Endothelial cell (in vitro differentiated cells): ENCODE data around the gene ITLN1. TPM values are rescaled to one million over a fixed set of nuclear protein-coding genes. Genes with fewer than 3 reads are reported as not detected.
"Not testable (repeated sequence)": the region's sequence is repeated elsewhere in the genome, so short reads cannot be mapped to it uniquely, and the experiment has no call there.

Experiments used
- DNase-seq: peaks from one replicate; pipeline ENCODE4 v3.0.0; 2021; ENCODE audit warnings: low spot score
- H3K27ac Mint-ChIP-seq: one replicate; pipeline ENCODE4 v1.8.0; 2021; ENCODE audit warnings: mixed read lengths, inconsistent platforms; ENCODE audit not compliant: unreplicated experiment
- H3K27me3 Mint-ChIP-seq: one replicate; pipeline ENCODE4 v1.8.0; 2021; ENCODE audit warnings: mild to moderate bottlenecking, moderate library complexity, mixed read lengths, inconsistent platforms; ENCODE audit not compliant: unreplicated experiment
- H3K36me3 Mint-ChIP-seq: one replicate; pipeline ENCODE4 v1.8.0; 2021; ENCODE audit warnings: mild to moderate bottlenecking, low read depth, mixed read lengths, inconsistent platforms; ENCODE audit not compliant: unreplicated experiment
- H3K4me1 Mint-ChIP-seq: one replicate; pipeline ENCODE4 v1.8.0; 2021; ENCODE audit warnings: mild to moderate bottlenecking, mixed read lengths, inconsistent platforms; ENCODE audit not compliant: unreplicated experiment
- H3K4me3 Mint-ChIP-seq: one replicate; pipeline ENCODE4 v1.8.0; 2021; ENCODE audit warnings: mild to moderate bottlenecking, mixed read lengths, inconsistent platforms; ENCODE audit not compliant: unreplicated experiment
- H3K9me3 Mint-ChIP-seq: one replicate; pipeline ENCODE4 v1.8.0; 2021; ENCODE audit warnings: mixed read lengths, inconsistent platforms; ENCODE audit not compliant: unreplicated experiment
- total RNA-seq: library from RNA; stranded (reverse); fragmentation: NEBNext Ultra II Directional; extraction: Animal tissue kit (Norgen Biotek cat#: 25700); gene quantifications from one replicate; pipeline ENCODE4 v1.2.1, GENCODE V29; 2021; ENCODE audit not compliant: unreplicated experiment
- TF ChIP-seq, protein P1 (sequence below): fragments of 200-600 bp; sonication (generic); IDR thresholded peaks from one replicate; pipeline ENCODE4 v1.5.0; 2021; ENCODE audit warnings: antibody characterized with exemption; ENCODE audit not compliant: unreplicated experiment

Gene ITLN1
- total RNA-seq, 1 donor from 2014 or later, result not detected

DNA sequence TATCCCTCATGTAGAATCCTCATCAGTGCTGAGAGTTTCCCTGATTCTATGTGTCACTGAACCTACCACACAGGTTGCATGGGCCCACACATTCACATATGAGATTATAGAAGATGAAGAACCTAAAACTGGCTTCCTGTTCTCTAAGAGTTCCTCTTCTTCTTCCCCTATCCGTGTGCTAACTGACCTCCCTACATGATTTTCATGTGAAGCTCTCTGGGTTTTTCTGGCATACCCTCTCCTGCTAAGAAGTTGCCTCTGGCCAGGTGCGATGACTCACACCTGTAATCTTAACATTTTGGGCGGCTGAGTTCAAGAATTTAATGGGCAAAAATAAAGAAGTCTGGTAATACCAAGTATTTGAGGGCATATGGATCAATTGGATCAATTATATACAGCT is 16.8 kb downstream of the ITLN1 start:
- Mint-ChIP-seq H3K27ac (no peak overlapping the region), H3K27me3 (no peaks in the 10 kb centered on the region), H3K36me3 (no peaks in the 10 kb centered on the region), H3K4me3 (no peak overlapping the region), H3K9me3 (no peaks in the 10 kb centered on the region), H3K4me1 (peaks cover 11% of the 10 kb centered on the region)
- TF ChIP-seq, protein P1, sequence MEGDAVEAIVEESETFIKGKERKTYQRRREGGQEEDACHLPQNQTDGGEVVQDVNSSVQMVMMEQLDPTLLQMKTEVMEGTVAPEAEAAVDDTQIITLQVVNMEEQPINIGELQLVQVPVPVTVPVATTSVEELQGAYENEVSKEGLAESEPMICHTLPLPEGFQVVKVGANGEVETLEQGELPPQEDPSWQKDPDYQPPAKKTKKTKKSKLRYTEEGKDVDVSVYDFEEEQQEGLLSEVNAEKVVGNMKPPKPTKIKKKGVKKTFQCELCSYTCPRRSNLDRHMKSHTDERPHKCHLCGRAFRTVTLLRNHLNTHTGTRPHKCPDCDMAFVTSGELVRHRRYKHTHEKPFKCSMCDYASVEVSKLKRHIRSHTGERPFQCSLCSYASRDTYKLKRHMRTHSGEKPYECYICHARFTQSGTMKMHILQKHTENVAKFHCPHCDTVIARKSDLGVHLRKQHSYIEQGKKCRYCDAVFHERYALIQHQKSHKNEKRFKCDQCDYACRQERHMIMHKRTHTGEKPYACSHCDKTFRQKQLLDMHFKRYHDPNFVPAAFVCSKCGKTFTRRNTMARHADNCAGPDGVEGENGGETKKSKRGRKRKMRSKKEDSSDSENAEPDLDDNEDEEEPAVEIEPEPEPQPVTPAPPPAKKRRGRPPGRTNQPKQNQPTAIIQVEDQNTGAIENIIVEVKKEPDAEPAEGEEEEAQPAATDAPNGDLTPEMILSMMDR, result no peak
- DNase-seq, result no peak

DNA sequence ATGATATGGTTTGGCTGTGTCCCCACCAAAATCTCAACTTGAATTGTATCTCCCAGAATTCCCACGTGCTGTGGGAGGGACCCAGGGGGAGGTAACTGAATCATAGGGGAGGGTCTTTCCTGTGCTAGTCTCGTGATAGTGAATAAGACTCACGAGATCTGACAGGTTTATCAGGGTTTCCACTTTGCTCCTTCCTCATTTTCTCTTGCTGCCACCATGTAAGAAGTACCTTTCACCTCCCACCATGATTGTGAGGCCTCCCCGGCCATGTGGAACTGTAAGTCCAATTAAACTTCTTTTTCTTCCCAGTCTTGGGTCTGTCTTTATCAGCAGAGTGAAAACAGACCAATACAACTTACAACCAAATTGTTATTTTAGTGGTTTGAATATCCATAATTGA is 17.3 kb downstream of the ITLN1 start:
- H3K4me3 Mint-ChIP-seq, DNase-seq, H3K9me3 Mint-ChIP-seq, H3K36me3 Mint-ChIP-seq, H3K27ac Mint-ChIP-seq, H3K27me3 Mint-ChIP-seq: not testable (repeated sequence)
- H3K4me1 Mint-ChIP-seq, result peaks cover 16% of the 10 kb centered on the region

DNA sequence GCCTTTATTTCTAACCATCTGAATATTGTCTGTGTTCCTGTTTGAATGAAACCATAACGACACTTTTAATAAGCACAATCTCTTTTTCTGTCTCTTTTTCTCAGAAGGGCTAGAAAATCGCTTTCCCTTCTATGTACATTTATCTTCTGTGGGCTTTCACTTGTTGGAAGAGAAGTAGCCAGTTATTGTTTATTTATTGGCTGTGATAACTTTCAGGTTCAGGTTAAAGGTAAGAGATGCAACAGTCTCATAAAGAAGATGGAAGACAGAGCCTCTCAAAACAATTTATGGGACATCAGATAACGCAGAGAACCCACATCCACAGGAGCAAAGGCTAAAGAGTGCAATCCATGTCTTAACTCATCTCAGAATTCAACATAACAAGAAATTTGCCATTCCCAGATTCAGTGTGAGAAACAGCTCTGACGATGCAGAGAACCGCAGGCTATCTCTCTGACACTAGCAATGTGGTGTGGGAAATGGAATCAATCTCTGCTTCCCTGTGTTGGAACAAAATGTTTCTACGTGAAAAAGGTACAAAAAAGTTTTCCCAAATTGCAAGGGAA is 18.2 kb downstream of the ITLN1 start:
- DNase-seq, result no peak
- Mint-ChIP-seq H3K4me3 (no peak overlapping the region), H3K36me3 (no peaks in the 10 kb centered on the region), H3K9me3 (no peaks in the 10 kb centered on the region), H3K4me1 (peaks cover 21% of the 10 kb centered on the region), H3K27me3 (no peaks in the 10 kb centered on the region), H3K27ac (no peak overlapping the region)
- TF ChIP-seq, protein P1, result no peak

DNA sequence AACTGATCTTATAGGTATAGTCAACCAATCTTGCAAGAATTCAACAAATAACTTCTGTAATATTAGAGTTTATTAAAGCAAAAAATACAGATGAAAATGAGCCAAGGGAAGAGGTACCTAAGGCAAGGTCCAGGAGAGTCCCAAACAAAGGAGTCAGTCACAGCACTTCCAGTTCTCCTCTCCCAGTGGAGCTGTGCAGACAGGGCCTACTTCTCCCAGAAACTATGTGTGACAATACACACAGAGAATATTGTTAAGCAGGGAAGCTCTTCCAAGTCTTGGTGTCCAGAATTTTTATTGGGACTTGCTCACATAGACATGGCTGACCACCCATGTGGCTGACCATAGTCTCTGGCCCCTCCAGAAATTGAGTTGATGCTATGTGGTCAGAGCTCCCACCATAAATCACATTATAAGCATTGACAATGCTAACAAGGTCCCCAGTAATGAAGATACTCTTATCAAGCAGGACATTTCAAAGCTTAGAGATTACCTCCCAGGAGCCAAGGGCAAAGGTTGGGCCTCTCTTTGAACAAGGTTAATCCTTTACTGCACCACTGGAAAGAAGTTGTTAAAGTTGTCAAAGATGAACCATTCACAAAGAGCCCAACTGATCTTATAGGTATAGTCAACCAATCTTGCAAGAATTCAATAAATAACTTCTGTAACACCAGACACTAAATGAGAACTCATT is 18.8 kb downstream of the ITLN1 start:
- H3K9me3 Mint-ChIP-seq, result no peaks in the 10 kb centered on the region
- H3K27ac Mint-ChIP-seq, result no peak overlapping the region
- H3K4me1 Mint-ChIP-seq, result peaks cover 21% of the 10 kb centered on the region
- H3K4me3 Mint-ChIP-seq, result no peak overlapping the region
- H3K27me3 Mint-ChIP-seq, result peaks cover under 1% of the 10 kb centered on the region
- TF ChIP-seq, protein P1, result no peak
- H3K36me3 Mint-ChIP-seq, result no peaks in the 10 kb centered on the region
- no peak for DNase-seq

DNA sequence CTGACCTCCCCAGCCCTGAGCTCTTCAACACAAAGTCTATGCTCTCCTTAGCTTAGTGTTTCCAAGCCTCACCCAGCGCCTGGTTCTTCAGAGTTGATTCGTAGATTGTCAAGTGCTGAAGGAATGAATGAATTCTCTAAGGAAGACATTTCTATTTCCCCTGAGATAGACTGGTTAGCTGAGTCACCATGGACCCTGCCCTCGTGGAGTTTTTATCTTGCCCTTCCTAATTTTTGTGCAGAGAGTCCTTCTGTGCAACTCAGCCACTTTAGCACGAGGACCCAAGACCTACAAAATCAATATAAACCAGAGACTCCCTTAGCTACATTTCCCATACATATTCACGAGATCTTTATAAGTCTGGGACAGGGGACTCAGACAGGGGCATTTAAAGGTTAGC is 19.6 kb downstream of the ITLN1 start:
- Mint-ChIP-seq H3K36me3 (no peaks in the 10 kb centered on the region), H3K4me3 (no peak overlapping the region), H3K27ac (no peak overlapping the region), H3K9me3 (no peaks in the 10 kb centered on the region), H3K27me3 (peaks cover 2% of the 10 kb centered on the region), H3K4me1 (peaks cover 21% of the 10 kb centered on the region)
- no peak for DNase-seq
- TF ChIP-seq, protein P1, result no peak
